Astrocyte (in vitro differentiated cells and primary cell): ENCODE data around the gene SUGCT. TPM values are rescaled to one million over a fixed set of nuclear protein-coding genes. Genes with fewer than 3 reads are reported as not detected.

Experiments
- DNase-seq: peaks from one replicate; pipeline ENCODE4 v3.0.0-alpha.2; 2010; ENCODE audit warnings: low read depth
- FAIRE-seq: peaks from 2 replicates; lab custom pipeline; 2011; peaks lifted over from hg19 to GRCh38; lab: Jason Lieb, UNC
- H2AFZ ChIP-seq: 2 replicates; pipeline ENCODE4 v1.6.0; 2012; ENCODE audit warnings: low read depth, low read length, inconsistent platforms
- H3K27ac ChIP-seq: 2 replicates; pipeline ENCODE4 v1.5.1; 2011; ENCODE audit warnings: low read depth, low read length, inconsistent platforms
- H3K27me3 ChIP-seq: 2 replicates; pipeline ENCODE4 v1.6.0; 2011; ENCODE audit warnings: low read length, inconsistent platforms; ENCODE audit not compliant: insufficient read depth
- H3K36me3 ChIP-seq: 2 replicates; pipeline ENCODE4 v1.5.1; 2011; ENCODE audit warnings: low read length, inconsistent platforms; ENCODE audit not compliant: insufficient read depth
- H3K4me1 ChIP-seq: 2 replicates; pipeline ENCODE4 v1.5.1; 2011; ENCODE audit warnings: low read length, inconsistent platforms; ENCODE audit not compliant: insufficient read depth
- H3K4me2 ChIP-seq: 2 replicates; pipeline ENCODE4 v1.6.0; 2012; ENCODE audit warnings: low read length, inconsistent platforms
- H3K4me3 ChIP-seq: 2 replicates; pipeline ENCODE4 v1.5.1; 2011; ENCODE audit warnings: low read depth, mild to moderate bottlenecking, low read length, inconsistent platforms; ENCODE audit not compliant: insufficient read depth
- H3K79me2 ChIP-seq: 2 replicates; pipeline ENCODE4 v1.6.0; 2012; ENCODE audit warnings: mild to moderate bottlenecking, low read length, inconsistent platforms; ENCODE audit not compliant: insufficient read depth
- H3K9ac ChIP-seq: 2 replicates; pipeline ENCODE4 v1.6.0; 2012; ENCODE audit warnings: mild to moderate bottlenecking, low read length, inconsistent platforms
- H3K9me3 ChIP-seq: 2 replicates; pipeline ENCODE4 v1.5.1; 2012; ENCODE audit warnings: low read depth, mild to moderate bottlenecking, low read length, inconsistent platforms; ENCODE audit not compliant: insufficient read depth
- H4K20me1 ChIP-seq: 2 replicates; pipeline ENCODE4 v1.6.0; 2012; ENCODE audit warnings: low read length, inconsistent platforms; ENCODE audit not compliant: insufficient read depth
- H3K27ac Mint-ChIP-seq: one replicate; pipeline ENCODE4 v1.8.0; 2021; ENCODE audit warnings: mild to moderate bottlenecking, mixed read lengths; ENCODE audit not compliant: unreplicated experiment
- H3K27me3 Mint-ChIP-seq: one replicate; pipeline ENCODE4 v1.8.0; 2021; ENCODE audit warnings: low read depth, mixed read lengths; ENCODE audit not compliant: unreplicated experiment
- H3K36me3 Mint-ChIP-seq: one replicate; pipeline ENCODE4 v1.8.0; 2021; ENCODE audit warnings: low read depth, mixed read lengths; ENCODE audit not compliant: unreplicated experiment
- H3K4me1 Mint-ChIP-seq: one replicate; pipeline ENCODE4 v1.8.0; 2021; ENCODE audit warnings: low read depth, mixed read lengths; ENCODE audit not compliant: unreplicated experiment
- H3K4me3 Mint-ChIP-seq: one replicate; pipeline ENCODE4 v1.8.0; 2021; ENCODE audit warnings: mild to moderate bottlenecking, moderate library complexity, mixed read lengths; ENCODE audit not compliant: unreplicated experiment
- H3K9me3 Mint-ChIP-seq: one replicate; pipeline ENCODE4 v1.8.0; 2021; ENCODE audit warnings: mild to moderate bottlenecking, mixed read lengths; ENCODE audit not compliant: unreplicated experiment
- CTCF ChIP-seq: IDR thresholded peaks from 2 replicates; pipeline ENCODE4 v1.5.1; 2011; ENCODE audit warnings: low read depth, mild to moderate bottlenecking, inconsistent platforms, low read length, moderate library complexity; ENCODE audit not compliant: insufficient read depth
- EZH2 ChIP-seq: IDR thresholded peaks from 2 replicates; pipeline ENCODE4 v1.6.1; 2012; ENCODE audit warnings: mild to moderate bottlenecking, low read length, inconsistent platforms; ENCODE audit not compliant: insufficient read depth
- total RNA-seq: library from RNA; stranded (reverse); gene quantifications from 2 replicates; pipeline ENCODE4 v1.2.1, GENCODE V29; 2021

The SUGCT gene
- total RNA-seq, 1 donor from 2014 or later = 15.5 TPM

- Mint-ChIP-seq H3K36me3 (no peaks in the 10 kb centered on the region), H3K27me3 (no peaks in the 10 kb centered on the region), H3K4me1 (peaks cover 4% of the 10 kb centered on the region), H3K27ac (no peak overlapping the region), H3K4me3 (no peak overlapping the region), H3K9me3 (no peaks in the 10 kb centered on the region)
- H3K9ac ChIP-seq = no peak overlapping the region
- H3K4me3 ChIP-seq = no peak overlapping the region
- H3K36me3 ChIP-seq = no peaks in the 10 kb centered on the region
- H3K27me3 ChIP-seq = no peaks in the 10 kb centered on the region
- H3K4me2 ChIP-seq = no peak overlapping the region
- H2AFZ ChIP-seq = no peak overlapping the region
- peaks cover 4% of the 10 kb centered on the region for H3K4me1 ChIP-seq
- H3K79me2 ChIP-seq = no peaks in the 10 kb centered on the region
- TF ChIP-seq EZH2 = no peak
- no peak for TF ChIP-seq CTCF
- no peak for DNase-seq
- no peaks in the 10 kb centered on the region for H4K20me1 ChIP-seq
- no peak for FAIRE-seq
- no peaks in the 10 kb centered on the region for H3K9me3 ChIP-seq
- no peak overlapping the region for H3K27ac ChIP-seq
Measured at GRCh38 chr7:40675741-40676140, 540.9 kb downstream of the SUGCT start.

- DNase-seq = no peak
- Histone ChIP-seq H3K27me3 (no peaks in the 10 kb centered on the region), H2AFZ (no peak overlapping the region), H3K27ac (no peak overlapping the region), H3K4me1 (peaks cover 4% of the 10 kb centered on the region), H3K9me3 (no peaks in the 10 kb centered on the region), H4K20me1 (no peaks in the 10 kb centered on the region), H3K4me3 (no peak overlapping the region), H3K9ac (no peak overlapping the region), H3K79me2 (no peaks in the 10 kb centered on the region), H3K36me3 (no peaks in the 10 kb centered on the region), H3K4me2 (no peak overlapping the region)
- FAIRE-seq = no peak
- no peaks in the 10 kb centered on the region for H3K27me3 Mint-ChIP-seq
- peaks cover 4% of the 10 kb centered on the region for H3K4me1 Mint-ChIP-seq
- H3K9me3 Mint-ChIP-seq = no peaks in the 10 kb centered on the region
- H3K36me3 Mint-ChIP-seq = no peaks in the 10 kb centered on the region
- no peak overlapping the region for H3K4me3 Mint-ChIP-seq
- H3K27ac Mint-ChIP-seq = no peak overlapping the region
- TF ChIP-seq EZH2 = no peak
- no peak for TF ChIP-seq CTCF
Measured at GRCh38 chr7:40676221-40676620, 541.4 kb downstream of the SUGCT start.

GRCh38 chr7:40680657-40681056 lies 545.9 kb downstream of the SUGCT start:
- Mint-ChIP-seq H3K27me3 (no peaks in the 10 kb centered on the region), H3K4me1 (peaks cover 2% of the 10 kb centered on the region), H3K9me3 (no peaks in the 10 kb centered on the region), H3K36me3 (no peaks in the 10 kb centered on the region), H3K4me3 (no peak overlapping the region), H3K27ac (no peak overlapping the region)
- no peak for TF ChIP-seq EZH2
- peak; percentile 43 for TF ChIP-seq CTCF
- Histone ChIP-seq H4K20me1 (no peaks in the 10 kb centered on the region), H3K79me2 (no peaks in the 10 kb centered on the region), H3K36me3 (no peaks in the 10 kb centered on the region), H2AFZ (no peak overlapping the region), H3K4me2 (no peak overlapping the region), H3K27me3 (no peaks in the 10 kb centered on the region), H3K4me1 (no peaks in the 10 kb centered on the region), H3K9ac (no peak overlapping the region), H3K27ac (no peak overlapping the region), H3K4me3 (no peak overlapping the region), H3K9me3 (no peaks in the 10 kb centered on the region)
- FAIRE-seq (no peak), DNase-seq (no peak)
